ENCODE measurements around the gene MIB1.

The MIB1 gene

GRCh38 chr18:21743166-21743832, 2.7 kb downstream of the MIB1 start:
- H3K4me3 ChIP-seq (ENCODE audit: low read depth, low read length) = no peak overlapping the region
- no peak for TF ChIP-seq CTCF (IDR thresholded peaks at IDR 0.05; ENCODE audit: low read depth, low read length, missing control alignments)

GRCh38 chr18:21745231-21745630, 4.6 kb downstream of the MIB1 start:
- no peak for DNase-seq (ENCODE audit: low read depth)
- no peak overlapping the region for H3K4me3 ChIP-seq (ENCODE audit: low read depth, low read length)
- TF ChIP-seq CTCF (IDR thresholded peaks at IDR 0.05; ENCODE audit: low read depth, low read length, missing control alignments) = no peak

More at GRCh38 chr18:21743166-21743832, 2.7 kb downstream of the MIB1 start:
- no peak for DNase-seq (ENCODE audit: low read depth)

- no peak for DNase-seq (ENCODE audit: low read depth)
- H3K4me3 ChIP-seq (ENCODE audit: low read depth, low read length) = no peak overlapping the region
- no peak for TF ChIP-seq CTCF (IDR thresholded peaks at IDR 0.05; ENCODE audit: low read depth, low read length, missing control alignments)
These were observed 6.7 kb downstream of the MIB1 start for GRCh38 chr18:21747268-21747667.

GRCh38 chr18:21747764-21748693, 7.4 kb downstream of the MIB1 start:
- TF ChIP-seq CTCF (IDR thresholded peaks at IDR 0.05; ENCODE audit: low read depth, low read length, missing control alignments) = no peak
- H3K4me3 ChIP-seq (ENCODE audit: low read depth, low read length) = no peak overlapping the region
- DNase-seq (ENCODE audit: low read depth) = no peak

- H3K4me3 ChIP-seq (ENCODE audit: low read depth, low read length) = no peak overlapping the region
- DNase-seq (ENCODE audit: low read depth) = no peak
- TF ChIP-seq CTCF (IDR thresholded peaks at IDR 0.05; ENCODE audit: low read depth, low read length, missing control alignments) = no peak
These were observed 17.2 kb downstream of the MIB1 start for GRCh38 chr18:21757833-21758232.

GRCh38 chr18:21759836-21760235, 19.2 kb downstream of the MIB1 start:
- no peak for TF ChIP-seq CTCF (IDR thresholded peaks at IDR 0.05; ENCODE audit: low read depth, low read length, missing control alignments)
- DNase-seq (ENCODE audit: low read depth) = no peak
- no peak overlapping the region for H3K4me3 ChIP-seq (ENCODE audit: low read depth, low read length)
